Dermis blood vessel endothelial cell (primary cell): ENCODE data around the gene MAS1L. TPM values are rescaled to one million over a fixed set of nuclear protein-coding genes. Genes with fewer than 3 reads are reported as not detected.
"Not testable (repeated sequence)": the region's sequence is repeated elsewhere in the genome, so short reads cannot be mapped to it uniquely, and the experiment has no call there.

Experiments used
- DNase-seq: peaks from one replicate; pipeline ENCODE4 v3.0.0; 2010
- total RNA-seq: library from RNA; depleted of rRNA; stranded (reverse); fragments of >200 nt; gene quantifications from 2 replicates; pipeline ENCODE4 v1.2.3, GENCODE V29; 2014

The MAS1L gene
- total RNA-seq, 1 donor from 2014 or later = not detected

DNA sequence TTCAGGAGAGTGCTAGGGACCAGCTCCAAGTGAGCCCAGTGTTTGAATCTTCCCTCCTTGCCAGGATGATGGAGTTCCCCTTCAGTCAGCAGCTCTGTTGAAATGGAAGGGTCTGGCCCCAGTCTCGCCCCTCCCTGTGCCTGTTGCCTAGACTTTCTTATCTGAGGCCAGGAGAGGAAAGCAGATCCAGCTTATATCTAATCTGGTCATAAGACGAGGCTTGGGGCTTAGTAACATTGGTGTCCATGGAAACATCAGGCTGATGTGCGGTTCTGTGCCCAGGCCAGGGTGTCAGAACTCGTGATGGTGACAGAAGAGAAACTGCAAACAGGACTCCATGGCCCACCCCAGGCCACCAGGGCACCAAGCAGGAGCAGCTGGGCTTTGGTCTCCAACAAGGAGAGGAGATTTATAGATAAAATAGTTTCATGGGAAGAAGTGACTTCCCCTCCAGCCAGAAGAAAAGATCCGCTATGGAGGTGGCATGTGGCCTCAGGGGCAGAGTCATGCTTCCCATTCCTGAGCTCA, 9.8 kb downstream of the MAS1L start:
- no peak for DNase-seq

DNA sequence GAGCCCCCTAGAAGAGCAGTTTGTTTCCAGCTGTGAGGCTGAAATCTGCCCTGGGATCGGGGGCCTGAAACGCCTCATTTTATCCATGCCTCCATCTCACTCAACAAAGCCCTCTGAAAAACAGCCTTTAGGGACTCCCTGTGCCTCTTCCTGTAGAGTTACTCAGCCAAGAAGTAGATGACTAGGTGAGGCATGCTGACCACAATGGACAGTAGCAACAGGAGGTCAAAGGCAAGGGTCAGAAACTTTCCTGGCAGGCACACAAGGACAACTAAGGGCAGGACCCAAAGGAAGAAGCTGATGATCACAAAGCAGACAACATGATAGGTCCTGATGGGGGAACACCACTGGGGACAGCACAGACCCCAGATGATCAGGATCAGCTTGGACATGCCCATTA, 12.8 kb downstream of the MAS1L start:
- no peak for DNase-seq

DNA sequence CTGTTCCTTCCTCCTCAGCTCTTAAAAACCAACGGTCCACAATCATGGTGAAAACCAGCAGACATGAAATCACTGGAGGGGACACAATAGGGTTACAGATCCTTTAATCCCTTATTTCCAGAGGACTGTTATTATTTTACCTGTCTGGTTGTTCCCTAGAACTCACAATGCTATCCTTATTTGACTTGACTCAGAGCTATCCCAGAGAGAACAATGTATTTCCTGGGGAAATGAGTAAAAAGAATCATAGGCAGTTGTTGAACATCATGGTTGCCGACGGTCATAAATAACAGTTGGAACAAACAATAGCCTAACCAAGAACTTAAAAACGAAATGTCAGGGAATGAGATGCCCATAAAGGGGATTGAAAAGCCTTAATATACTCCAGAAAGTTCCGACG, 21.5 kb downstream of the MAS1L start:
- peak; percentile 19 for DNase-seq

DNA sequence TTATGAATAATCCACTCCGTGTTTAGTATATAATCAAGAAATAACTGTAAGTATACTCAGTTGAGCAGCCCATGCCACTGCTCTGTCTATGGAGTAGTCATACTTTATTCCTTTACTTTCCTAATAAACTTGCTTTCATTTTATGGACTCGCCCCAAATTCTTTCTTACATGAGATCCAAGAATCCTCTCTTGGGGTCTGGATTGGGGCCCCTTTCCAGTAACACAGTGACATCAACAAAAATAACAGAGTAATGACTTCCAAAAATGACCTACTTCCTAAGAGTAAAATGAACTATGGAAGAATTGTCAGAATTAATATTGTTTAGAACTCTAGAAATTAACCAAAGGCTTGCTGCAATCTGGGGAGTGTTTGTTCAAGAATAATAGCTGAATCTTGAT, 22.0 kb downstream of the MAS1L start:
- no peak for DNase-seq

DNA sequence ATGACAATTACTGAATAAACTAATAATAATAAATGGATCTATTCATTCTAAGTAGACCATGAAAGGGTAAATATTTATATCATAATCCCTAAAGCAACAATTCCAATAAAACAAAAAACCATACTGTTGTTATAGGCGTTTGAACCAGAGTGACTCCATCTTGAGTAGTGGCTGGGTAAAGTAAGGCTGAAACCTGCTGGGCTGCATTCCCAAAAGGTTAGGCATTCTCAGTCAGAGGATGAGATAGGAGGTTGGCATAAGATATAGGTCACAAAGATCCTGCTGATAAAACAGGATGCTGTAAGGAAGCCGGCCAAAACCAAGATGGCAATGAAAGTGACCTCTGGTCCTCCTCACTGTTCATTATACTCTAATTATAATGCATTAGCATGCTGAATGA, 22.5 kb downstream of the MAS1L start:
- no peak for DNase-seq

DNA sequence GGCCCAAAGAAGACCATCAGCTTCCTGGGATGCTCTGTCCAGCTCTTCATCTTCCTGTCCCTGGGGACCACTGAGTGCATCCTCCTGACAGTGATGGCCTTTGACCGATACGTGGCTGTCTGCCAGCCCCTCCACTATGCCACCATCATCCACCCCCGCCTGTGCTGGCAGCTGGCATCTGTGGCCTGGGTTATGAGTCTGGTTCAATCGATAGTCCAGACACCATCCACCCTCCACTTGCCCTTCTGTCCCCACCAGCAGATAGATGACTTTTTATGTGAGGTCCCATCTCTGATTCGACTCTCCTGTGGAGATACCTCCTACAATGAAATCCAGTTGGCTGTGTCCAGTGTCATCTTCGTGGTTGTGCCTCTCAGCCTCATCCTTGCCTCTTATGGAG, 25.7 kb downstream of the MAS1L start:
- DNase-seq = no peak

DNA sequence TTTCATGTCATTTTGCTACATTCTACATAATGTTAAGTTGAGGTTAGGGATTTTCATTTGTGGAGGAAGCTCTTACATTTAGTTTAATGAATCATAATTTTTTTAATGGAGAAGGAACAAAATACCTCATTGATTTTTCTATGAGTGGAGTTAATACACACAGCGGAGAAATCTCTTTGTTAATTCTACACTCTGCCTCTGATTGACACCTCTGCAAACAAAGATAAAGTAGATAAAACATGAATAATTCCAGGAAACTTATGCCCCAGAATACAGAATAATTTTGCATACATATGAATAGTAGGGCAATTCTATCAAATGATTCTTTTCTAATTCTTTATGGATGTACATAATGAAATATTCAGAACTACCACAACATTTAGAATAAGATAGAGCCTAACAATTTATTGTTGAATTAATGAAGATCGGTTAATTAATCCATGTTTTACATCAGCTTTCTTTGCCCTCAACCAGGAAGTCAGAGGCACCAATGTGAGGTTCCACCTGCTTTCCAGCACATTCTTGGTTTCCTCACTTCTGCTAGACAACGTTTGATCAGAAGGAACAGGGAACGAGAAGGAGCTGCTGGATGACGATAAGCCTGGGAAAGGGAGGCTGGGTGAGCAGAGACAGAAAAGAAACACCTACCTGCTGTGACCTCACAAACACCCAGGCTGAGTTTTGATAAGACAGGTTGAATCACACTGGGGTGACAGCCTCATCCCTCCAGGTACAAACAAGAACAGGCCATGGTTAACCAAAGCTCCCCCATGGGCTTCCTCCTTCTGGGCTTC, 26.5 kb downstream of the MAS1L start:
- no peak for DNase-seq

DNA sequence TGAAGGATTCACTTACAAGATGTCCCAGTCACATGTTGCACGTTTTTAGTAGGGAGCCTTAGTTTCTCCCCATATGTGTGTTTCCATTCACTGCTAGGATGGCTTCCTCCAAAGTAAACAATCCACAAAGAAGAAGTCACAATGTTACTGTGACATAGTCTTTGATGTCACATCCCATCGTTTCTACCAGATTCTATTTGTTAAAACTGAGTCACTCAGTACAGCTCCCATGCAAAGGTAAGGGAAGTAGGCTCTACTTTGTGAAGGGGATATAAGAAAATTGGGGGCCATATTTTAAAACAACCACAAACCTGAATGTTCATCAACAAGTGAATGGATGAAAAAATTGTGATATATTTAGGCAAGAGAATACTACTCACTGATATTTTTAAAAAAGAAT, 30.8 kb downstream of the MAS1L start, which contains the start of the genes OR11A1 and OR2H1:
Gene OR11A1 (minus strand): TSS at position 101 of the 400 bp plus-strand sequence. CDS start 29,430 bp downstream, outside the sequence.
Gene OR2H1 (plus strand): TSS at position 185 of the 400 bp plus-strand sequence. CDS start 4,615 bp downstream, outside the sequence.
- DNase-seq = no peak

DNA sequence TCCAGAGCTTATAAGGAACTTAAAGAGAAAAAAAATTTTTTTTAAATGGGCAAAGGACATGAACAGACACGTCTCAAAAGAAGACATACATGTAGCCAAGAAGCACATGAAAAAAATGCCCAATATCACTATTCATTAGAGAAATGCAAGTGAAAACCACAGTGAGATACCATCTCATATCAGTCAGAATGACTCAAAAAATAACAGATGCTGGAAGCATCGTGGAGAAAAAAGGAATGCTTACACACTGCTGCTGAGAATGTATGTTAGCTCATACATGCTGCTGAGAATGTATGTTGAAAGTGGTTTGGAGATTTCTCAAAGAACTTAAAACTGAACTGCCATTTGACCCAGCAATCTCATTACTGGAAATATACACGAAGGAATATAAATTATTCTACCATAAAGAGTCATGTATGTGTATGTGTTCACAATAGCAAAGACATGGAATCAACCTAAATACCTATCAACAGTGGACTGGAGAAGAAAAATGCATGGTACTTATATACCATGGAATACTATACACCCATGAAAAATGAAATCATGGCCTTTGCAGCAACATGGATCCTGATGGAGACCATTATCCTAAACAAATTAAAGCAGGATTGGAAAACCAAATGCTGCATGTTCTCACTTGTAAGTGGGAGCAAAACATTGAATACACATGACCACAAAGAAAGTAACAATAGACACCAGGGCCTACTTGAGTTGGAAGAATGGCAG, 36.1 kb downstream of the MAS1L start:
- DNase-seq = no peak

DNA sequence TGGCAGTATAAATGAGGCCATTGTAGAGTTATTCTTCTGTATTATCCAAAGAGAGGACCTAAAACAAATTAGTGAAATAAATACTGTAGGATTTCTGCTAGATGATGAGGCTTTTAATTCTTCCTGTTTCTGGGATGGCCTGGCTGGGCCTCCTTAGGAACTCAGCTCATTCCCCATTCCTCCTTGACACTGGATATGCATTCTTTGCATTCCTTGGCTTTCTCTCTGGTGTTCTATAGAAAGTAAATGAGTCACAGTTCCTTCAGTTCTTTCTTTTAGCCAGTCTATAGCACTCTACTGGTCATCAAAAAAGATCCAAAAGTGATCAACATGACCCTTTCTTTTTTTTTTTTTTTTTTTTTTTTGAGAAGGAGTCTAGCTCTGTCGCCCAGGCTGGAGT, 40.1 kb downstream of the MAS1L start:
- no peak for DNase-seq

DNA sequence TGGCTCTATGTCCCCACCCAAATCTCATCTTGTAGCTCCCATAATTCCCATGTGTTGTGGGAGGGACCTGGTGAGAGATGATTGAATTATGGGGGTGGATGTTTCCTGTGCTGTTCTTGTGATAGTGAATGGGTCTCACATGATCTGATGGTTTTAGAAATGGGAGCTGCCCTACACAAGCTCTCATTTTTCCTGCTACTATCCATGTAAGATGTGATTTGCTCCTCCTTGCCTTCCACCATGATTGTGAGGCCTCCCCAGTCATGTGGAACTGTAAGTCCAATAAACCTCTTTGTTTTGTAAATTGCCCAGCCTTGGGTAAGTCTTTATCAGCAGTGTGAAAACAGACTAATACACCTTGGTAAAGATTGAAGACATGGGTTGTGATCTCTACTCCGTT, 43.7 kb downstream of the MAS1L start:
- DNase-seq = not testable (repeated sequence)

DNA sequence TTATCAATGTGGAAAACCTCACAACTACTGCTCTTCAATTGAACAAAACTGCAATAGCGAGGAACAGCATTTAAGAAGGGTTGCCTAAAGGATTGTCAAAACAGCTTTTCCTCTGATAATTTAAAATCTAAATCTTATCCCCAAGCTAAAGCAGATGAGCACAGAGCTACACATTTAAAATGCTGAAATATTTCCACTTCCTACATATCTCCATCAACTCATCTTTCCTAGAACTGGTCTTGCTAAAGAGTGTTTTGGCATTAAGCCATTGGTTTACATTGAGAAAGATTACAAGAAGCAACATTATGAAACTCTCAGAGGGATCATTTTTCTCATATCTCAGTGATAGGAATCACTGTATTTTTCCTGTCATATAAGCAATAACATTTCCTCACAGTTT, 45.0 kb downstream of the MAS1L start:
- DNase-seq = no peak

DNA sequence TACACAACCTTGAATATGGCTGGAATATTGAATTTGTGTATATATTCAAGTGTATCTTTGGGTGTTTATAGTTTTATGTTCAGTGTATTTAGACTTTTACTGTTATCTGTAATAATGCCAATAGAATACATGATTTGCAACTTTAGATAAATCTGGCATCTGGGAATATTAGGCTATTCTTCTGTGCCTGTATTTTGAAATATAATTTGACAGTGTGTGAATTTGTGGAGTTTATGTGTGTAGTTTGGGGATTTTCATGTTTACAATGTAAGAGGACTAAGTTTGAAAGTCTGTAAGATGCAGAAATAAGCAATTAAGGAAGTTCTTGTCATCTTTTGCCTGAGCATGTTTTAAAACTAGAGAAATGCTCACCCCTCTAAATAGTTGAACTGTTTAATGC, 48.8 kb downstream of the MAS1L start, which contains the start of gene OR10C1:
Gene OR10C1 (plus strand): TSS at position 301 of the 400 bp plus-strand sequence. CDS start 710 bp downstream, outside the sequence.
- DNase-seq = no peak

DNA sequence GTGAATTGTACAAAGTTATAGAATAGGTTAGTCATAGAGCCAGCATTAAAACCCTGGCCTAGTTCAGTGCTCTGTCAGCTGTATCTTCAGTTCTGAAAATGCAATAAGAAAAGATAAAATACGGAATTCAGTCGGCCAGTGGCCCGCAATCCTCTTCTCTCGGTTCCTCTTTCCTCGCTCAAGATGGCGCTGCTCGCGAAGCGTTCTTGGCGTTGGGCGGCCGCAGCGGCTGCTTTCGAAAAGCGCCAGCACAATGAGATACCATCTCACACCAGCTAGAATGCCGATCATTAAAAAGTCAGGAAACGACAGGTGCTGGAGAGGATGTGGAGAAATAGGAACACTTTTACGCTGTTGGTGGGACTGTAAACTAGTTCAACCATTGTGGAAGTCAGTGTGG, 51.0 kb downstream of the MAS1L start:
- DNase-seq = not testable (repeated sequence)

Other genes with a start within 250 kb of the MAS1L start
- gene OR14J1, start 186.3 kb downstream of the MAS1L start, total RNA-seq = not detected in 2 replicates
- not detected in 2 replicates for gene OR5V1, start 119.1 kb downstream of the MAS1L start, total RNA-seq
- not detected in 2 replicates for gene OR12D3, start 112.7 kb downstream of the MAS1L start, total RNA-seq
- gene OR12D2, start 92.3 kb downstream of the MAS1L start, total RNA-seq = not detected in 2 replicates
- not detected in 2 replicates for gene OR12D1, start 73.0 kb downstream of the MAS1L start, total RNA-seq
- gene OR10C1, start 48.6 kb downstream of the MAS1L start, total RNA-seq = not detected in 2 replicates
- gene OR11A1, start 30.9 kb downstream of the MAS1L start, total RNA-seq = not detected in 2 replicates
- not detected in 2 replicates for gene OR2H1, start 30.8 kb downstream of the MAS1L start, total RNA-seq
- gene UBD, start 71.8 kb upstream of the MAS1L start, total RNA-seq = 5.8 and 82.4 TPM in 2 replicates
- not detected in 2 replicates for gene OR2H2, start 97.2 kb upstream of the MAS1L start, total RNA-seq
- gene GABBR1, start 145.2 kb upstream of the MAS1L start, total RNA-seq = 1.0 and 5.4 TPM in 2 replicates
- not detected in 2 replicates for gene MOG, start 169.1 kb upstream of the MAS1L start, total RNA-seq
- 1.7 TPM in 1 of 2 replicates, not detected in the other for gene ZFP57, start 193.2 kb upstream of the MAS1L start, total RNA-seq
- gene HLA-F, start 235.5 kb upstream of the MAS1L start, total RNA-seq = 6.7 and 68.2 TPM in 2 replicates